ENCODE results near the gene RNF115.
"Not testable (repeated sequence)": the region's sequence is repeated elsewhere in the genome, so short reads cannot be mapped to it uniquely, and the experiment has no call there.

The RNF115 gene

GRCh38 chr1:145747398-145748247, 76.3 kb downstream of the RNF115 start:
- DNase-seq (ENCODE audit: extremely low spot score, insufficient read length, low read depth) (no peak), FAIRE-seq (no peak)

GRCh38 chr1:145740269-145740668, 83.6 kb downstream of the RNF115 start:
- FAIRE-seq, result no peak
- no peak for DNase-seq (ENCODE audit: extremely low spot score, insufficient read length, low read depth)

DNA sequence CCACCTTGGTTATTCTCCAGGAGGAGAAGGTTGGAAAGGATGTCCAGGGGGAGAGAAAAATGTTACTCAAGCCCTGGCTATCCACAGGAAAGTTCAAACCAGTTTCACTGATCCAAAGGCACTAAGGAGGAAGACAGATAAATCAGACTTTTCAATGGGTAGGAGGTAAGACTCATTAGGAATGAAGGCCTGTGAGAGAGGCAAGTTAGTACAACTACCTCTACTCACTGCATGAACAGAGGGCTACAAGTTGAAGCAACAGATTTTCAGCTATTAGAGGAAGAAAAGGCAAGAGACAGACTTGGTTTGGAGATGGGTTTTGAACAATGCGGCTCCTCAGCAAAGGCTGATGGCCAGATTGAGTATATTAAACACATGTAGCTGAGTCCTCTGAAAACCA, 87.7 kb downstream of the RNF115 start:
- DNase-seq (ENCODE audit: extremely low spot score, insufficient read length, low read depth), result no peak
- no peak for FAIRE-seq

- no peak for FAIRE-seq
- no peak for DNase-seq (ENCODE audit: extremely low spot score, insufficient read length, low read depth)
Observed at GRCh38 chr1:145730900-145731299, 93.0 kb downstream of the RNF115 start.

DNA sequence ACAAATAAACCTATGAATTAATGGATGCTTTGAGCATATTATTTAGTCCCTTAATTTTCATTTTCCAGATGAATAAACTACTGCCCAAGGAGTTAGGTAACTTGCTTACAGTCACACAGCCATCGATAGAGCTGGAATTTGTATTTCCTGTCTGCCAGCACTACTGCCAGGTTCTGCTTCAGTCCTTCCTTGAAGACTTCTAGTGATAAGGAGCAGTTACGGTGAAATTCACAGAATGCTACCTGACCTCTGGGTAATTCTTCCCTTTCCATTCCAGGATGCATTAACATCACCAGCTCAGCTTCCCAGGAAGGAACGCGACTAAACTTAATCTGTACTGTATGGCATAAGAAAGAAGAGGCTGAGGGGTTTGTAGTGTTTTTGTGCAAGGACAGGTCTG, 93.4 kb downstream of the RNF115 start:
- DNase-seq (ENCODE audit: extremely low spot score, insufficient read length, low read depth) (no peak), FAIRE-seq (no peak)

DNA sequence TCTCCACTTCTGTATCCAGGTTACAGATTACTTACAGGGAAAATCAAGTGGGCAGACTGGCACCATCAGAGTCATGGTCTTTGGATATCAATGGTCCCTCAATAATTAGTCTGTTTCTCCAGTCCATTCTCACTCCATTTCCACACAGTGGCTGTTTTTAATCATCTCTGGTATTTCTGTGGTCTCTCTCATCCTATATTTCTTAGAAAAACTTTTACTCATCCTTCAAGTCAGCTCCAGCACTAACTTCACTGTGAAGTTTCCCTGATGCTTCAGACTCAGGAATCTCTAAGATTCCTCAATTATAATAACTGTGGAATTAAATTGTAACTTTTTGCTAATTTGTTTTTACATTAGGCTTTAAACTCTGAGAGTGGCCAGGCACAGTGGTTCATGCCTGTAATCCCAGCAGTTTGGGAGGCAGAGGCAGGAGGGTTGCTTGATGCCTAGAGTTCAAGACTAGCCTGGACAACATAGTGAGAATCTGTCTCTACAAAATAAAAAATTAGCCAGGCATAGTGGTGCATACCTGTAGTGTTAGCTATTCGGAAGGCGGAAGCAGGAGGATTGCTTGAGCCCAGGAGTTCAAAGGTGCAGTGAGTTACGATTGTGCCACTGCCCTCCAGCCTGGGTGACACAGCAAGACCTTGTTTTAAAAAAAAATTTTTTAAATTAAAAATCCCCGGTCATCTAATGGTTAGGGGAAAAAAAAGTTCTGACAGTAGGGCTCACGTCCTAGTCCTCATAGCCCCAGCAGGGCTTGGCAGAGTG, 94.0 kb downstream of the RNF115 start:
- FAIRE-seq, result no peak
- no peak for DNase-seq (ENCODE audit: extremely low spot score, insufficient read length, low read depth)

GRCh38 chr1:145729196-145729595, 94.7 kb downstream of the RNF115 start:
- FAIRE-seq (no peak), DNase-seq (ENCODE audit: extremely low spot score, insufficient read length, low read depth) (no peak)

DNA sequence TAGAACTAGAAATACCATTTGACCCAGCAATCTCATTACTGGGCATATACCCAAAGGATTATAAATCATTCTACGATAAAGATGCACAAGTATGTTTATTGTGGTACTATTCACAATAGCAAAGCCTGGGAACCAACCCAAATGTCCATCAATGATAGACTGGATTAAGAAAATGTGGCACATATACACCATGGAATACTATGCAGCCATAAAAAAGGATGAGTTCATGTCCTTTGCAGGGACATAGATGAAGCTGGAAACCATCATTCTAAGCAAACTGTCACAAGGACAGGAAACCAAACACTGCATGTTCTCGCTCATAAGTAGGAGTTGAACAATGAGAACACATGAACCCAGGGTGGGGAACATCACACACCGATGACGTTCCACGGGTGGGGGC, 97.7 kb downstream of the RNF115 start:
- not testable (repeated sequence) for FAIRE-seq; DNase-seq (ENCODE audit: extremely low spot score, insufficient read length, low read depth)

GRCh38 chr1:145720878-145721671, 102.8 kb downstream of the RNF115 start:
- FAIRE-seq (peak; percentile 67), DNase-seq (ENCODE audit: extremely low spot score, insufficient read length, low read depth) (peak; percentile 56)

DNA sequence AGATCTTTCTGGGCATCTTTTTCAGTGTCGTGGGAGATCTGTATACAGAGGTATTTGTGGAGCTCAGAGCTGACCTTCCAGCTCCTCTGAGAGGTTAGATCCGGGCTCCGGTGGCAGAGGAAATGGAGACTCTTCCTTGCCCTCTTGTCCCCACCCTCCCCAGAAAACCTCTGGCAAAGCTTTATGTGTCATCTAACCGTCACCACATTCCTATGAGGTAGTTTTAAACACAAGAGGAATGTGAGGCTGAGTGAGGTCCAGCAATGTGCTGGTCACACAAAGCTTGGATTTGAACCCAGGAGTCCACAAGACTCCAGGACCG, 103.4 kb downstream of the RNF115 start:
- FAIRE-seq (no peak), DNase-seq (ENCODE audit: extremely low spot score, insufficient read length, low read depth) (no peak)

DNA sequence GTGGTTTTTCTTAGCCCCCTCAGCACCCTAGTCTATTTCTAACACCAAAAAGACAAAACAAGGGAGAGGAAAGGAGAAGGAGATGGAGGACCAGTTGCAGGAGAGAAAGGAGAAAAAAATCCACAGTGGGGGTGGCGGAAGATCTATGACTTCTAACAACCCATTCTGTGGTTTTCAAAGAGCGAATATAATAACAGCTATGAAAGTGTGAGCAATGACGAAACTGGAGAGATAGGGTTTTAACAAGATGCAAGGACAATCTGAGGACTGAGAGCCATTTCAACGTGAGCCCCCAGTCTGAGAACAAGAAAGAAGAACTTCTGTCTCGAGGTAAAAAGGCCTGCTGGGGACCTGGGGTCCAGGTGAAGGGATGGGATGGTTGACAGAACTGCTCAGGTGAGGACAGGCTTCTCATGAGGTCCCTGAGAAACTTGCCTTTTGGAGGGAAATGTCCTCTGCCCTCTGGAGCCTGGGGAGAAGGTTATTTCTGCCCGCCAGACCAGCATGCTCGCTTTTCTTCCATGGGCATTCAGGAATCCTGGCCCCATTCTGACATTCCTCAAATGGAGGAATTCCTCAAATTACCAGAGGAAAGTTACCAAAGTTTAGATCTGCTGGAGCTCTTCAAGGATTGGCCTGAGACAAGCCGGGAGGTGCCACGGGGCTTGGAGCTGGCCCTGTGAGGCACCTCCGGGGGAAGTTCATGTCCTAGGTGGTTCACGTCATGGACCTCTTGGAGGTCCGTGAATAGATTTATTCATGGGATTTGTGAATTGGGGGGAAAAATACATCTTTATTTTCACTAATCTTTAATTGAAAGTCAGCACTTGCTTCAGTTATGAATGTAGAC, 104.4 kb downstream of the RNF115 start, which contains the start of gene CD160:
Gene CD160, plus strand, starts transcription at position 270 of the 850 bp plus-strand sequence. CDS start 8,829 bp downstream, outside the sequence.
- peak; percentile 71 for FAIRE-seq
- no peak for DNase-seq (ENCODE audit: extremely low spot score, insufficient read length, low read depth)

DNA sequence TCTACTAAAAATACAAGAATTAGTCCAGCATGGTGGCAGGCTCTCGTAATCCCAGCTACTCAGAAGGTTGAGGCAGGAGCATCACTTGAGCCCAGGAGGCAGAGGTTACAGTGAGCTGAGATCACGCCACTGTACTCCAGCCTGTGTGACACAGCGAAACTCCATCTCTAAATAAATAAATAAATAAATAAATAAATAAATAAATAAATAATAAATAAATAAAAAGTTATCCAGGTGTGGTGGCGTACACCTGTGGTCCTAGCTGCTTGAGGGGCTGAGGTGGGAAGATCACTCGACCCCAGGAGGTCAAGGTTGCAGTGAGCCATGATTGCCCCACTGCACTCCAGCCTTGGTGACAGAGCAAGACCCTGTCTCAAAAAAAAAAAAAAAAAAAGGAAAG, 105.4 kb downstream of the RNF115 start:
- FAIRE-seq; DNase-seq (ENCODE audit: extremely low spot score, insufficient read length, low read depth): not testable (repeated sequence)

- FAIRE-seq (no peak), DNase-seq (ENCODE audit: extremely low spot score, insufficient read length, low read depth) (no peak)
Observed at GRCh38 chr1:145717833-145718232, 106.1 kb downstream of the RNF115 start.

DNA sequence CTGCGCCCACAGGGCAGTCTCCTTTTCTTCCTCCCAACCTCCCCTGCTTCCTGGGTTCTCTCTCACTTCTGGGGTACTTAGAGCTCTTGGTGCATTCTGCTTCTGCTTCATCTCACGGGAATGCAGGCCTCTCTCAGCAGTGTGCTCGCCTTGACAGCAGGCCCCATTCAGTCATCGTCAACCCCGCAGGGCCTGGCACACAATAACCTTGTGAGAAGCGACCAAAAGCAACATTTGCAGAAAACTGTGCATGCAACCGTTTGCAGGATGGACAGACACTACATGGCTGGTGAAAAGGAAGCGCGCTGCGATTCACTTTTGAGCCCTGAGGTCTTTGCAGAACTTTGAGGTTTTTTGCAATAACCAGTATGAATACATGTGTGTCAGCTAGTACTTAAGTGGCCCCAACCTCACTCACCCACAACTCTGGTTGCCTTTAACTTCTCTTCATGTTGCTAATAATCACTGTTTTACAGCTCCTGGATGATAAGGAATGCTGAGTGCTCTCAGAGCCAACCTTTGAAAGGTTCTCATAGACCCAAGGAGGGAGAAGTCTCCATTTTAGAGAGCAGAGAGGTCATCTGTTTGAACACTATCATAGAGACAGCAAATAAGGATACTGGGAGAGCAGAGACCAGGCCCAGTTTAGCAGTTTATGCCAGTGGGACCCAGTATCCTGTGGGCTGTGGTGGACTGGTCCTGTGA, 107.1 kb downstream of the RNF115 start:
- FAIRE-seq (no peak), DNase-seq (ENCODE audit: extremely low spot score, insufficient read length, low read depth) (no peak)

DNA sequence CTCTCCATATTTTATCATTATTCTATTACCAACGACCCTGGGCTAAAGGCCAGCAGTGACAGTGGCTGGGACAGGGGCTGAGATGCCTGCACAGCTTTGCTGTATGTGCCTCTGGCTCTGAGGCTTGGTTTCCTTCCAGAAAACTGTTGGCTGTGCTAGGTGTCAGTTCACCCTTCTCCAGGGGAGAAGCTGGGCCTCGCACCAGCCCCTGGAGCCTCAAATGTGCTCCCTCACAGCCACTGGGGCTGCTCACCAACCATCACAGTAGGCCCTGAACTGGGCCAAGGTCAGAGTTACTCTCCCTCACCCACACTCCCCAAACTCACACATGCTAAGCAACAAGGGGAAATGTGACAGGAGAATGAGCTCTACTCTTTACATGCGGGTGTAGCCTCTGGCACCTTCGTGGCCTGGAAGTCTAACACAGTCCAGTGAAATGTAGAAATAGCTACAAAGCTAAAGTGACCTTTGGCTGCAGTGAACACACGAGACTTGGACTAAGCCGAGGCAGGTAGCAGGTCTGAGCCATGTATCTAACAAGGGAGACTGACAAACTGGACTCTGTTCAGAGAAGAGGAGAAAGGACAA, 109.3 kb downstream of the RNF115 start:
- DNase-seq (ENCODE audit: extremely low spot score, insufficient read length, low read depth) (no peak), FAIRE-seq (no peak)

DNA sequence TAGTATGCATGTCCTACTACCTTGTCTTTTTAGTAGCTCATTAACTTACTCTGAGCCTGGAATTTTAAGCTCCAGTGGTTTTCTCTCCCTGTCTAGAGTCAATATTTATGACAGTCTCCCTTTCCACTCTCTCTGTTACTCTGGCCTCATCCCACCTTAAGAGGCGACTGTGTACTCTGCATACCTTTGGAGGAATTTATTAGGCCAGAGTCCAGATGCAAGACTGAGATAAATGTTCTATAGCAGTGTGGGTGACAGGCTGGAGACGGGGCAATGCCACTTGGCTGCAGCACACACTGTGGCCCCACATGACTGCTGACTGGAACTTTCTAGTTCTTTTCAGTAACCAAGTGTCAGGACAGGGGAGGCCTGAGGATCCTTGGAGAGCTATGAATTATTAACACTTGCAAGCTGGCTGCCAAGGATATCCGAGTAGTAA, 112.7 kb downstream of the RNF115 start:
- FAIRE-seq (no peak), DNase-seq (ENCODE audit: extremely low spot score, insufficient read length, low read depth) (no peak)

GRCh38 chr1:145710291-145711027, 113.4 kb downstream of the RNF115 start:
- FAIRE-seq (no peak), DNase-seq (ENCODE audit: extremely low spot score, insufficient read length, low read depth) (no peak)

GRCh38 chr1:145708063-145708462, 115.8 kb downstream of the RNF115 start:
- FAIRE-seq (no peak), DNase-seq (ENCODE audit: extremely low spot score, insufficient read length, low read depth) (no peak)
